Endothelial cell of umbilical vein (primary cell): ENCODE data around the gene PLA2G5. TPM values are rescaled to one million over a fixed set of nuclear protein-coding genes. Genes with fewer than 3 reads are reported as not detected.

Experiments
- BruUV-seq: library from RNA; stranded (reverse); fragments of 400-500 nt; replicated peaks from 2 replicates; lab custom pipeline; 2021; lab: Mats Ljungman, UMichigan
- CTCF ChIA-PET: fragments of 300-600, 350-600 bp; sonication (Branson Sonifier 250); formaldehyde crosslinking; loops from one replicate; lab custom pipeline; 2021; ENCODE audit warnings: antibody characterized with exemption, inconsistent platforms; lab: Charles Lee
- POLR2A ChIA-PET: fragments of 300-600, 350-600 bp; sonication (Branson Sonifier 250); formaldehyde crosslinking; loops from one replicate; lab custom pipeline; 2021; ENCODE audit warnings: antibody characterized with exemption, inconsistent platforms; lab: Charles Lee
- DNase-seq: peaks from one replicate; pipeline ENCODE4 v3.0.0-alpha.2; 2011; ENCODE audit warnings: low read depth, low spot score
- FAIRE-seq: peaks from 2 replicates; lab custom pipeline; 2011; peaks lifted over from hg19 to GRCh38; lab: Jason Lieb, UNC
- H2AFZ ChIP-seq: 2 replicates; pipeline ENCODE4 v1.6.0; 2012; ENCODE audit warnings: low read depth, low read length, control low read depth, inconsistent platforms
- H3K27ac ChIP-seq: 2 replicates; pipeline ENCODE4 v1.5.1; 2011; ENCODE audit warnings: low read depth, mild to moderate bottlenecking, control low read depth, low read length, moderate library complexity; ENCODE audit not compliant: insufficient read depth
- H3K27me3 ChIP-seq, 2 experiments: 2 replicates each; pipeline versions ENCODE4 v1.6.0 to v1.6.1; 2011; ENCODE audit warnings: low read length in 2 of 2, mixed read lengths in 1 of 2; ENCODE audit not compliant: control insufficient read depth in 2 of 2, insufficient read depth in 2 of 2
- H3K36me3 ChIP-seq, 2 experiments: 2 replicates in 1 of 2; 3 replicates in 1 of 2; pipeline ENCODE4 v1.5.1; 2011; ENCODE audit warnings: low read length in 2 of 2, mild to moderate bottlenecking in 1 of 2, moderate library complexity in 1 of 2; ENCODE audit not compliant: control insufficient read depth in 2 of 2, insufficient read depth in 2 of 2; ENCODE audit errors: extremely low read depth in 1 of 2
- H3K4me1 ChIP-seq: 3 replicates; pipeline ENCODE4 v1.5.1; 2011; ENCODE audit warnings: mild to moderate bottlenecking, low read length; ENCODE audit not compliant: control insufficient read depth, insufficient read depth; ENCODE audit errors: extremely low read depth
- H3K4me2 ChIP-seq: 2 replicates; pipeline ENCODE4 v1.6.1; 2011; ENCODE audit warnings: low read length, control low read depth, mixed read lengths; ENCODE audit not compliant: insufficient read depth
- H3K4me3 ChIP-seq, 3 experiments: fragments of 200-600 bp in 1 of 3; sonication (generic), shearing (Covaris generic) in 1 of 3; replicated peaks in 1 of 3; 2 replicates each; pipeline ENCODE4 v1.5.1; 2011 to 2016; ENCODE audit warnings: control low read depth in 3 of 3, low read length in 3 of 3, mild to moderate bottlenecking in 2 of 3, inconsistent platforms in 1 of 3, low read depth in 1 of 3, moderate library complexity in 1 of 3; ENCODE audit not compliant: insufficient read depth in 1 of 3
- H3K79me2 ChIP-seq: 2 replicates; pipeline ENCODE4 v1.6.0; 2012; ENCODE audit warnings: low read length, inconsistent platforms; ENCODE audit not compliant: control insufficient read depth, insufficient read depth
- H3K9ac ChIP-seq: replicated peaks from 2 replicates; pipeline ENCODE3; 2011; ENCODE audit warnings: low read length, control low read depth; ENCODE audit not compliant: insufficient read depth; ENCODE audit errors: extremely low read depth
- H3K9me1 ChIP-seq: replicated peaks from 3 replicates; pipeline ENCODE4 v1.6.0; 2011; ENCODE audit warnings: mild to moderate bottlenecking, low read length; ENCODE audit not compliant: control insufficient read depth, insufficient read depth; ENCODE audit errors: extremely low read depth
- H3K9me3 ChIP-seq: replicated peaks from 2 replicates; pipeline ENCODE4 v1.5.1; 2012; ENCODE audit warnings: low read length, inconsistent platforms; ENCODE audit not compliant: control insufficient read depth, insufficient read depth
- H4K20me1 ChIP-seq: replicated peaks from 2 replicates; pipeline ENCODE3; 2011; ENCODE audit warnings: mild to moderate bottlenecking, low read length; ENCODE audit not compliant: control insufficient read depth, insufficient read depth; ENCODE audit errors: extremely low read depth
- EZH2 ChIP-seq: IDR thresholded peaks from 2 replicates; pipeline ENCODE4 v1.6.1; 2012; ENCODE audit warnings: borderline replicate concordance, low read depth, mild to moderate bottlenecking, moderate library complexity, low read length, inconsistent platforms; ENCODE audit not compliant: severe bottlenecking
- FOS ChIP-seq: IDR thresholded peaks from 2 replicates; pipeline ENCODE4 v1.6.1; 2011; ENCODE audit warnings: mild to moderate bottlenecking, low read length, moderate library complexity, borderline replicate concordance; ENCODE audit not compliant: insufficient read depth
- GATA2 ChIP-seq: IDR thresholded peaks from 2 replicates; pipeline ENCODE4 v1.7.0; 2011; ENCODE audit warnings: low read depth, mild to moderate bottlenecking, moderate library complexity, mixed read lengths, low read length; ENCODE audit not compliant: insufficient read length, insufficient read depth
- JUN ChIP-seq: IDR thresholded peaks from 2 replicates; pipeline ENCODE4 v1.6.1; 2011; ENCODE audit warnings: borderline replicate concordance, low read depth; ENCODE audit not compliant: insufficient read length, insufficient read depth
- MYC ChIP-seq: IDR thresholded peaks from one replicate; pipeline ENCODE4 v1.6.1; 2011; ENCODE audit warnings: mild to moderate bottlenecking, low read depth, low read length
- POLR2A ChIP-seq: IDR thresholded peaks from 2 replicates; pipeline ENCODE4 v1.6.1; 2012; ENCODE audit warnings: low read depth, mild to moderate bottlenecking, control low read depth, low read length
- POLR2AphosphoS5 ChIP-seq: IDR thresholded peaks from 2 replicates; pipeline ENCODE4 v1.6.1; 2012; ENCODE audit warnings: low read depth, mild to moderate bottlenecking, control low read depth, low read length, moderate library complexity; ENCODE audit not compliant: insufficient read depth
- dilution Hi-C: fragments of 300-500 bp; cut with MboI; formaldehyde crosslinking; loops from one replicate; pipeline ENCODE4 v1.15.0; 2019; ENCODE audit warnings: low sequenced_read_pairs; ENCODE audit not compliant: extremely low pct_ligation_motif_present
- intact Hi-C: fragments of 100-400 bp; cut with micrococcal nuclease; formaldehyde crosslinking; loops from one replicate; pipeline ENCODE4 v1.10.0; 2022
- polyA plus RNA-seq, 4 experiments: library from polyadenylated mRNA; depleted of rRNA in 3 of 4; stranded (reverse) in 3 of 4; unstranded in 1 of 4; fragments of >200 nt; gene quantifications; 2 replicates each; pipeline versions ENCODE4 v1.2.1 to v1.2.3, GENCODE V29; 2011 to 2012; ENCODE audit warnings: missing spikeins in 1 of 4
- total RNA-seq: library from RNA; stranded (reverse); gene quantifications from 2 replicates; pipeline ENCODE4 v1.2.3, GENCODE V29; 2021
- TF ChIP-seq, protein P1 (sequence below): IDR thresholded peaks from 2 replicates; pipeline ENCODE4 v1.6.1; 2011; ENCODE audit not compliant: insufficient read depth, insufficient read length
- TF ChIP-seq, protein P2 (sequence below), 2 donors: IDR thresholded peaks; 1 replicate in 1 of 2; 2 replicates in 1 of 2; pipeline ENCODE4 v1.5.1; 2011; ENCODE audit warnings: low read length in 2 of 2, mild to moderate bottlenecking in 2 of 2, moderate library complexity in 2 of 2, control low read depth in 1 of 2, inconsistent platforms in 1 of 2, low read depth in 1 of 2; ENCODE audit not compliant: insufficient read depth in 1 of 2; ENCODE audit errors: extremely low read depth in 1 of 2

The PLA2G5 gene
- total and polyA plus RNA-seq, 2 donors (not counting 3 experiments of a cell fraction or from before 2014, with no cell fraction given), result 0.06 TPM; not detected in 1

DNA sequence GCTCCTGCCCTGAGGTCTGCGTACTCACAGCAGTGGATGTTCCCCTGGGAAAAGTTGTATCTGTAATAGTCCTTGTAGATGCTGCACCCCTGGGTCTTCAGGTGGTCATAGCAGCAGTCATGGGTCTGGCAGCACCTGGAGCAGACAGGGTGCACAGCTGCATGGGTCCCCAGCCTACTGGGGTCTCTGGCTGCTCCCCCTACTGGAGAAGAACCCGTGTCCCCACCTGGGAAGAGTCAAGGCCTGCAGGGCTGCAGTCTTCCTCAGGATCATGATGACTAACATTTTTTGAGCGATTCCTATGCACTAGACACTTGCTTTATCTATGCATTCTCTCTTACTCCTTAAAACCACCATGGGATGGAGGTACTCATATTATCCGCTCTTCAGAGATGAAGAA, 45.5 kb downstream of the PLA2G5 start:
- no peak overlapping the region for H3K27ac ChIP-seq
- H3K4me2 ChIP-seq, result no peak overlapping the region
- no peak overlapping the region for H3K4me3 ChIP-seq
- dilution Hi-C loops (no loop called here), intact Hi-C loops (no loop called here)
- DNase-seq (no peak), FAIRE-seq (no peak)
- no peaks in the 10 kb centered on the region for H3K27me3 ChIP-seq
- no TSS peak for BruUV-seq
- H4K20me1 ChIP-seq, result no peaks in the 10 kb centered on the region
- no peak overlapping the region for H3K9ac ChIP-seq
- H3K9me3 ChIP-seq, result no peaks in the 10 kb centered on the region
- H3K36me3 ChIP-seq, result no peaks in the 10 kb centered on the region
- ChIA-PET CTCF (interaction anchor here (2.2 kb wide), 1 partner anchor 36 kb away, joined by 9 read pairs; no protein-coding TSS in a partner anchor), POLR2A (no interaction called here)
- no peaks in the 10 kb centered on the region for H3K9me1 ChIP-seq
- peaks cover 9% of the 10 kb centered on the region for H3K4me1 ChIP-seq
- no peak for TF ChIP-seq POLR2AphosphoS5
- no peak for TF ChIP-seq MYC
- no peak for TF ChIP-seq EZH2
- no peak for TF ChIP-seq JUN
- TF ChIP-seq GATA2, result no peak
- TF ChIP-seq FOS, result no peak
- TF ChIP-seq, protein P1, sequence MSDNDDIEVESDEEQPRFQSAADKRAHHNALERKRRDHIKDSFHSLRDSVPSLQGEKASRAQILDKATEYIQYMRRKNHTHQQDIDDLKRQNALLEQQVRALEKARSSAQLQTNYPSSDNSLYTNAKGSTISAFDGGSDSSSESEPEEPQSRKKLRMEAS, result no peak
- TF ChIP-seq POLR2A, result no peak
- TF ChIP-seq, protein P2, sequence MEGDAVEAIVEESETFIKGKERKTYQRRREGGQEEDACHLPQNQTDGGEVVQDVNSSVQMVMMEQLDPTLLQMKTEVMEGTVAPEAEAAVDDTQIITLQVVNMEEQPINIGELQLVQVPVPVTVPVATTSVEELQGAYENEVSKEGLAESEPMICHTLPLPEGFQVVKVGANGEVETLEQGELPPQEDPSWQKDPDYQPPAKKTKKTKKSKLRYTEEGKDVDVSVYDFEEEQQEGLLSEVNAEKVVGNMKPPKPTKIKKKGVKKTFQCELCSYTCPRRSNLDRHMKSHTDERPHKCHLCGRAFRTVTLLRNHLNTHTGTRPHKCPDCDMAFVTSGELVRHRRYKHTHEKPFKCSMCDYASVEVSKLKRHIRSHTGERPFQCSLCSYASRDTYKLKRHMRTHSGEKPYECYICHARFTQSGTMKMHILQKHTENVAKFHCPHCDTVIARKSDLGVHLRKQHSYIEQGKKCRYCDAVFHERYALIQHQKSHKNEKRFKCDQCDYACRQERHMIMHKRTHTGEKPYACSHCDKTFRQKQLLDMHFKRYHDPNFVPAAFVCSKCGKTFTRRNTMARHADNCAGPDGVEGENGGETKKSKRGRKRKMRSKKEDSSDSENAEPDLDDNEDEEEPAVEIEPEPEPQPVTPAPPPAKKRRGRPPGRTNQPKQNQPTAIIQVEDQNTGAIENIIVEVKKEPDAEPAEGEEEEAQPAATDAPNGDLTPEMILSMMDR (IDR thresholded peaks at IDR 0.05; ENCODE audit: extremely low read depth in 1 of 2, insufficient read depth in 1 of 2, low read depth in 1 of 2, low read length in 2 of 2), result no peak
- no peak overlapping the region for H2AFZ ChIP-seq
- H3K79me2 ChIP-seq, result no peaks in the 10 kb centered on the region
